ENCODE data around the gene LMAN1L.

DNA sequence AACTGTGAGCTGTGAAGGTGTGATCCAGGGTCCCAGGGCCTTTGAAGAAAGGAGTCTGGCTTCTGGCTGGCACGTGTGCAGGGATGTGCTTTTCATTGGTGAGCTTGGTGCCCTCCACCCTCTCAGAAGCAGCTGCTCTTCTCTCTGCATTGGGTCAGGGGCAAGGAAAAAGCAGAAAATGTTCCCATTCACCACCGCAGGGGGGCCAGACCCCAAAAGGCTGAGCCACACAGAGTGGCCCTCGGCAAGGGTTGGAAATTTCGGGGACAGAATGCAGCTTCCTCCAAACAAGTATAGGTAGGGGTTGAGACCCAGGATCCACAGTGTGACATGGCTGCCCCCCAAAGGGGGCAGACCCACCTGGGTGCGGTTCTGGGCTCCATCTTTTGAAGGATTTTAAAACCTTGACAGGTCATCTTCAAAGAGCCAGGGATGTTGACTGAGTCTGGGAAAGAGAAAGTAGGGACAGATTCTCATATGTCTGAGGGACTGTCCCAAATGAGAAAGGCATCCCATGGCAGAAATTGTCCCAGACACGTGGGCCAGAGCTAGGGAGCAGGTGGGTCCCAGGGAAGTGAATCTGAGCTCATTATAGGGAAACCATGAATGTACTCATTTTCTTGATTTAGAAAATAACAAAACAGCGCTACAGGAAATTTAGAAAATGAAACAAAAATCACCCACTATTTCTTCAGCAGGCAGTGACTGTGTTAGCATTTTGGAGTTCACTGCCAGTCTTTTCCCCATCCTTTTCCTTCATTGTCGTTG, 28.0 kb upstream of the LMAN1L start:
- TF ChIP-seq, protein P1, sequence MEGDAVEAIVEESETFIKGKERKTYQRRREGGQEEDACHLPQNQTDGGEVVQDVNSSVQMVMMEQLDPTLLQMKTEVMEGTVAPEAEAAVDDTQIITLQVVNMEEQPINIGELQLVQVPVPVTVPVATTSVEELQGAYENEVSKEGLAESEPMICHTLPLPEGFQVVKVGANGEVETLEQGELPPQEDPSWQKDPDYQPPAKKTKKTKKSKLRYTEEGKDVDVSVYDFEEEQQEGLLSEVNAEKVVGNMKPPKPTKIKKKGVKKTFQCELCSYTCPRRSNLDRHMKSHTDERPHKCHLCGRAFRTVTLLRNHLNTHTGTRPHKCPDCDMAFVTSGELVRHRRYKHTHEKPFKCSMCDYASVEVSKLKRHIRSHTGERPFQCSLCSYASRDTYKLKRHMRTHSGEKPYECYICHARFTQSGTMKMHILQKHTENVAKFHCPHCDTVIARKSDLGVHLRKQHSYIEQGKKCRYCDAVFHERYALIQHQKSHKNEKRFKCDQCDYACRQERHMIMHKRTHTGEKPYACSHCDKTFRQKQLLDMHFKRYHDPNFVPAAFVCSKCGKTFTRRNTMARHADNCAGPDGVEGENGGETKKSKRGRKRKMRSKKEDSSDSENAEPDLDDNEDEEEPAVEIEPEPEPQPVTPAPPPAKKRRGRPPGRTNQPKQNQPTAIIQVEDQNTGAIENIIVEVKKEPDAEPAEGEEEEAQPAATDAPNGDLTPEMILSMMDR (IDR thresholded peaks at IDR 0.05), result no peak
- no peak for TF ChIP-seq POLR2AphosphoS5 (IDR thresholded peaks at IDR 0.05; ENCODE audit: insufficient read depth in 1 of 2, low read depth in 1 of 2)

All from vagina (tissue), 2 donors.